ENCODE measurements around the gene ZNF19.
"Not testable (repeated sequence)": the region's sequence is repeated elsewhere in the genome, so short reads cannot be mapped to it uniquely, and the experiment has no call there.

ZNF19 gene

DNA sequence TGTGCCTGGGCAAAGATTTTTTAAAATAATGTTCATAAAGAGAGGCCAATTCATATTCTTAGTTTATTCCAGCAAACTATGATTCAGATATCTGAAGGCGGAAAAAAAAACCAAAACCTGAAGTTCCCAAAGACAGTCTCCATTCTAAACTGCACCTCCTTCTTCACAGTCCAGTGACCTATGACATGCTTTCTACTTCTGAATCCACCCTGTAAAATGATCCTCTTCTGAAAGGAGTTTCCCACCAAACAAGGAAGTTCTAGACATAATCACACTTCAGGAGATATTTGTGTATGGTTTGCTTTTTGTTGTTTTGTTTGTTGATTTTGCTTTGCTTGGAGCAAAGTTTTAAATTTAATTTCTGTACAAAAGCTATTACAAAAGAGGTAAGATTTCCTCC, 24.2 kb upstream of the ZNF19 start:
- Histone ChIP-seq H3K4me2 (ENCODE audit: low read length) (no peak overlapping the region), H3K4me3 (ENCODE audit: low read length) (no peak overlapping the region), H3K9ac (ENCODE audit: low read depth, low read length) (no peak overlapping the region), H3K9me3 (replicated peaks; ENCODE audit: low read length) (no peaks in the 10 kb centered on the region), H3K36me3 (ENCODE audit: insufficient read depth, low read length) (no peaks in the 10 kb centered on the region), H3K27me3 (ENCODE audit: control insufficient read depth, insufficient read depth, low read length) (peaks cover 4% of the 10 kb centered on the region), H3K4me1 (ENCODE audit: control insufficient read depth, insufficient read depth, low read length) (no peaks in the 10 kb centered on the region)

DNA sequence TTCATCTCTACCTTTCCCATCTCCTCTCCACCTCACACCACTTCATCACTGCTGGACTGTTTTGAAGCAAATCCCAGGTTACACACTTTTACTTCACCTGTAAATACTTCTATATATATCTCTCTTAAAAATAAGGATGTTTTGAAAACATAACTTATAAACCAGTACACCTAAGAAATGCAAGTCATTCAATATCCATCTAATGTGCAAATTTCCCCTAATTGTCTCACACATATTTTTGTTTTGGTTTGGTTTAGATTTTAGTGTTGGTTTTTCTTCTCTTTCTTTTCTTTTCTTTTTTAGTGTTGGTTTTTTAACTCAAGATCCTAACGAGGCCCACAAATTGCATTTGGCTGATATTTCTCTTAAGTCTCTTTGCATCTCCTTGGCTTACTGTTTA, 17.9 kb upstream of the ZNF19 start:
- H3K4me1 ChIP-seq (ENCODE audit: control insufficient read depth, insufficient read depth, low read length) = no peaks in the 10 kb centered on the region

DNA sequence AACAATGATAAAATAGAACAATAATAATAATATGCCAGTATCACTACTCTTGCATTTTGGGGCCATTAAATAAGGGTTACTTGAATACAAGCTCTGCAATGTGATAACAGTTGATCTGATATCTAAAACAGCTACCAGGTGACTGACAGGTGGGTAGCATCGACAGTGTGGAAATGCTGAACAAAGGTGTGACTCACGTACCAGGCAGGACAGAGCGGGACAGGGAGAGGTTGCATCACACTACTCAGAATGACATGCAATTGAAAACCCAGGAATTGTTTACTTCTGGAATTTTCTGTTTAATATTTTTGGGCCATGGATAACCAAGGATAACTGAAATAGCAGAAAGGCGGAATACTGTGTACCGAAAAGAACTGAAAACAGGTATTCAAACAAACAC, 15.8 kb upstream of the ZNF19 start:
- Histone ChIP-seq H3K4me3 (ENCODE audit: low read length) (no peak overlapping the region), H3K9me3 (replicated peaks; ENCODE audit: low read length) (no peaks in the 10 kb centered on the region), H3K36me3 (ENCODE audit: insufficient read depth, low read length) (no peaks in the 10 kb centered on the region), H3K9ac (ENCODE audit: low read depth, low read length) (no peak overlapping the region), H3K4me2 (ENCODE audit: low read length) (no peak overlapping the region), H3K27me3 (ENCODE audit: control insufficient read depth, insufficient read depth, low read length) (peaks cover 21% of the 10 kb centered on the region), H3K4me1 (ENCODE audit: control insufficient read depth, insufficient read depth, low read length) (no peaks in the 10 kb centered on the region)

More for the DNA sequence above, 17.9 kb upstream of the ZNF19 start:
- H3K4me3 ChIP-seq (ENCODE audit: low read length) = no peak overlapping the region
- H3K36me3 ChIP-seq (ENCODE audit: insufficient read depth, low read length) = no peaks in the 10 kb centered on the region
- no peak overlapping the region for H3K4me2 ChIP-seq (ENCODE audit: low read length)
- H3K27me3 ChIP-seq (ENCODE audit: control insufficient read depth, insufficient read depth, low read length) = peaks cover 19% of the 10 kb centered on the region
- no peak overlapping the region for H3K9ac ChIP-seq (ENCODE audit: low read depth, low read length)
- H3K9me3 ChIP-seq (replicated peaks; ENCODE audit: low read length) = no peaks in the 10 kb centered on the region

DNA sequence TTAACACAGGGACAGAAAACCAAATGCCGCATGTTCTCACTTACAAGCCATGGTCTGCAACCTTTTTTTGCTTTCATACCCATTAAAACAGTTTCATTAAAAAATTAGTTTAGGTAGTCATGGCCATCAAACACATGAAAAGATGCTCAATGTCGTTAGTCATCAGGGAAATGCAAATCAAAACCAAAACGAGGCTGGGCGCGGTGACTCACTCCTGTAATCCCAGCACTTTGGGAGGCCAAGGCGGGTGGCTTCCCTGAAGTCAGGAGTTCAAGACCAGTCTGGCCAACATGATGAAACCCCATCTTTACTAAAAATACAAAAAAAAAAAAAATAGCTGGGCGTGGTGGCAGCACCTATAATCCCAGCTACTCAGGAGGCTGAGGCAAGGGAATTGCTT, 14.9 kb upstream of the ZNF19 start:
- not testable (repeated sequence) for H3K4me3 ChIP-seq (ENCODE audit: low read length); H3K9me3 ChIP-seq (replicated peaks; ENCODE audit: low read length); H3K4me1 ChIP-seq (ENCODE audit: control insufficient read depth, insufficient read depth, low read length); H3K4me2 ChIP-seq (ENCODE audit: low read length); H3K36me3 ChIP-seq (ENCODE audit: insufficient read depth, low read length); H3K9ac ChIP-seq (ENCODE audit: low read depth, low read length)
- peaks cover 21% of the 10 kb centered on the region for H3K27me3 ChIP-seq (ENCODE audit: control insufficient read depth, insufficient read depth, low read length)

DNA sequence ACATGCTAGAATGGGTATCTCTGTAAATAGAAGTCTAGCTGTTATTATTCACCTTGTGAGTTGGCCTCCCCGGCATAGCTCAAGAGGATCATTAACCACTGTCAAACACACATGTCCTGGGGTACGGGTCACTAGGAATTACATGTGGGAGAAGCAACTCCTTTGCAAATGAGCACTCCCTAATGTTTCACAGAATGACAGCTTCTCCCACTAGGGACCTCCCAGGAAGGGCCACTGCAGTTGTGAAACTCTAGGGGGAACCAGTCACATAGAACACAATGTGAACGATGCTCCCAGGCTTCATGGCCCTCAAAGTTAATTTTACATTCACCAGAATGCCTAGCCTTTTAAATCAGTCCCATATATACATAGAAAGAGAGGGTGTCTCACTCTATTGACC, 12.4 kb upstream of the ZNF19 start:
- Histone ChIP-seq H3K4me3 (ENCODE audit: low read length) (no peak overlapping the region), H3K4me2 (ENCODE audit: low read length) (no peak overlapping the region), H3K27me3 (ENCODE audit: control insufficient read depth, insufficient read depth, low read length) (peaks cover 15% of the 10 kb centered on the region), H3K9ac (ENCODE audit: low read depth, low read length) (no peak overlapping the region), H3K9me3 (replicated peaks; ENCODE audit: low read length) (no peaks in the 10 kb centered on the region), H3K4me1 (ENCODE audit: control insufficient read depth, insufficient read depth, low read length) (no peaks in the 10 kb centered on the region), H3K36me3 (ENCODE audit: insufficient read depth, low read length) (no peaks in the 10 kb centered on the region)

DNA sequence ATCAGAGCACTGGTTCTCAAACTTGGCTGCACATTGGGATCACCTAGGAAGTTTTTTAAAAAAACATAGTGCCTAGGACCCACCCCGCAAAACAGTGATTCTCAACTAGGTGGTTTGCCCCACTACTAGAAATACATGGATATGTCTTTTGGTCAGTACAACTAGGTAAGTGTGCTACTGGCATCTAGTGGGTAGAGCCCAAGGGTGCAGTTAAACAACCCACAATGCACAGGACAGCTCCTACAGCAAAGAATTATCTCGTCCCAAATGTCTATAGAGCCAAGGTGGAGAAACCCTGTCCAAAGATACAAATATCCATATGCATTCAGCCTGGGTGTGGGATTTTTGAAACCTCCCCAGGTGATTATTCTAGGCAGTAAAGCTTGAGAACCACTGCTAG, 11.8 kb upstream of the ZNF19 start:
- Histone ChIP-seq H3K4me3 (ENCODE audit: low read length) (no peak overlapping the region), H3K9ac (ENCODE audit: low read depth, low read length) (no peak overlapping the region), H3K36me3 (ENCODE audit: insufficient read depth, low read length) (no peaks in the 10 kb centered on the region), H3K4me1 (ENCODE audit: control insufficient read depth, insufficient read depth, low read length) (no peaks in the 10 kb centered on the region), H3K4me2 (ENCODE audit: low read length) (no peak overlapping the region), H3K9me3 (replicated peaks; ENCODE audit: low read length) (no peaks in the 10 kb centered on the region), H3K27me3 (ENCODE audit: control insufficient read depth, insufficient read depth, low read length) (peaks cover 15% of the 10 kb centered on the region)

DNA sequence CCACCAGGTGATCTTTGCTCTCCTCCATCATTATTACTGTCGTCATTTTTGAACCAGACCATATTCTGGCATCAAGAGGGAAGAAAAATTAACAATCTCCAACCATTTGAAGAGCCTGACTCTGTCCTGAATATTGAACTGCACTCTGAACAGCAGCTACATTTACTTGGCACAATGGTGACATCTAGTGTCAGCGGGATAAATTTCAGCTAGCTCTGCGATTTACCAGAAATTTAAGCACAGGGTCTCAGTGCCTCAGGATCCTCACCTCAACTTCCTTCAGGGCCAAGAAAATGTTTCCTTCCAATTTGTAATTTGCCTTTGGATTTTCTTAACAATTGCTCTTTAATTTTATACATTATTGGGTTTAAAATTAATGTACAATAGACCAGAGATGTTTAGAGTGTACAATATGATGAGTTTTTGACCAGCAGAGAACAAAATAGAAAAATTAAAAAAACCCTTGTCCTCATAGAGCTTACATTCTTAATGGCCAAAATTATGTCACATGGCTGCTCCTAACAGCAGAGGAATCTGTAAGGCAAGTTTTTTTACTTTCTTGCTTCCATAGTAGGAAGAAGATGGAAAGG, 10.7 kb upstream of the ZNF19 start:
- no peaks in the 10 kb centered on the region for H3K9me3 ChIP-seq (replicated peaks; ENCODE audit: low read length)
- peaks cover 15% of the 10 kb centered on the region for H3K27me3 ChIP-seq (ENCODE audit: control insufficient read depth, insufficient read depth, low read length)
- H3K36me3 ChIP-seq (ENCODE audit: insufficient read depth, low read length) = no peaks in the 10 kb centered on the region
- no peak overlapping the region for H3K4me2 ChIP-seq (ENCODE audit: low read length)
- H3K9ac ChIP-seq (ENCODE audit: low read depth, low read length) = no peak overlapping the region
- no peak overlapping the region for H3K4me3 ChIP-seq (ENCODE audit: low read length)
- no peaks in the 10 kb centered on the region for H3K4me1 ChIP-seq (ENCODE audit: control insufficient read depth, insufficient read depth, low read length)

DNA sequence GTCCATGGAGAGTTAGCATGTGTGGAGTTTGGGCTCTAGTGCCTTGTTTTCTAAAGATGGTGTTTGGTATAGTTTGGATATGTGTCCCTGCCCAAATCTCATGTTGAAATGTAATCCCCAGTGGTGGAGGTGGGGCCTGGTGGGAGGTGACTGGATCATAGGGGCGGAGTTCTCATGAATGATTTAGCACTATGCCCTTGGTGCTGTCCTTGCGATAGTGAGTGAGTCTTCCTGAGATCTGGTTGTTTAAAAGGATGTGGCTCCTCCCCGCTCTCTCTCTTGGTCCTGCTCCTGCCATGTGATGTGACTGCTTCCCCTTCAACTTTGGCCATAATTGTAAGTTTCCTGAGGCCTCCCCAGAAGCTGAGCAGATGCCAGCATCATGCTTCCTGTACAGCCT, 8.9 kb upstream of the ZNF19 start:
- no peaks in the 10 kb centered on the region for H3K36me3 ChIP-seq (ENCODE audit: insufficient read depth, low read length)
- H3K4me3 ChIP-seq (ENCODE audit: low read length) = no peak overlapping the region
- no peaks in the 10 kb centered on the region for H3K4me1 ChIP-seq (ENCODE audit: control insufficient read depth, insufficient read depth, low read length)
- no peak overlapping the region for H3K9ac ChIP-seq (ENCODE audit: low read depth, low read length)
- no peak overlapping the region for H3K4me2 ChIP-seq (ENCODE audit: low read length)
- H3K9me3 ChIP-seq (replicated peaks; ENCODE audit: low read length) = no peaks in the 10 kb centered on the region
- peaks cover 13% of the 10 kb centered on the region for H3K27me3 ChIP-seq (ENCODE audit: control insufficient read depth, insufficient read depth, low read length)

DNA sequence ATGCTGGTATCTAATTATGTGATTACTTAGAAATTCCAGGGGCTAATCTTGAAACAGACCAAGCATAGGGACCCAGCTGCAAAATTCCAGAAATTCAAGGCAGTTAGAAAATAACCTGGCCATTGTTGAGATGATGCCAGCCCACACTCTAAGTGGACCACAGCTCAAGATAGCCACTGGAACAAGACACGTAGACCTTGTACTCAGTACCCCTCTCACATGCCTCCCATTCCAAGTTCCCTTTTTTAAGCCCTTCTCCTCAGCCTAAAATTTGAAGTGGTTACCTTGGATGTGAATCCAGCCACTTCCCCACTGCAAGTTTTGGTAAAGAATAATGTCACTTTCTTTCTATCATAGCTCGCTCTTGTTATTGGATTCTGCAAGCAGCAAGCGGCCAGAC, 4.1 kb upstream of the ZNF19 start:
- Histone ChIP-seq H3K27me3 (ENCODE audit: control insufficient read depth, insufficient read depth, low read length) (peaks cover 14% of the 10 kb centered on the region), H3K4me1 (ENCODE audit: control insufficient read depth, insufficient read depth, low read length) (no peaks in the 10 kb centered on the region), H3K9me3 (replicated peaks; ENCODE audit: low read length) (no peaks in the 10 kb centered on the region), H3K9ac (ENCODE audit: low read depth, low read length) (no peak overlapping the region), H3K36me3 (ENCODE audit: insufficient read depth, low read length) (no peaks in the 10 kb centered on the region), H3K4me3 (ENCODE audit: low read length) (no peak overlapping the region), H3K4me2 (ENCODE audit: low read length) (no peak overlapping the region)

DNA sequence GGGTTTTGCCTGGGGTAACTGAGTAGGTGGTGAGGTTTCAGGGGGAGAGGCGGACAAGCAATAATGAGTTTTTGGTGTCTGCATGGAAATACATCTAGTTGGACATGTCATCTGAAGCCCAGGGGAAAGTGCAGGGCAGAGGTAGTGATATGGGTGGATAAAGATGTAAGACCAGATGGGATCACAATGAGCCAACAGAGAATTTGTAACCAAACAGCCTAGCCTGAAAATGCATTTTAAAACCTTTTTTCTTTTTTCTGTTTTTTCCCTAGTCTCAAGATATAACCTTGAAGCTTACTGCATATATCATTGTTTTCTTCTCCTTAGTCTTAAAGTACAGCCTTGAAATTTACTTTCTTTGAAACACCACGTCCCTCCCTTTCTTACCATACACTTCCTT, 3.7 kb upstream of the ZNF19 start:
- H3K27me3 ChIP-seq (ENCODE audit: control insufficient read depth, insufficient read depth, low read length) = peaks cover 14% of the 10 kb centered on the region
- H3K9me3 ChIP-seq (replicated peaks; ENCODE audit: low read length) = no peaks in the 10 kb centered on the region

DNA sequence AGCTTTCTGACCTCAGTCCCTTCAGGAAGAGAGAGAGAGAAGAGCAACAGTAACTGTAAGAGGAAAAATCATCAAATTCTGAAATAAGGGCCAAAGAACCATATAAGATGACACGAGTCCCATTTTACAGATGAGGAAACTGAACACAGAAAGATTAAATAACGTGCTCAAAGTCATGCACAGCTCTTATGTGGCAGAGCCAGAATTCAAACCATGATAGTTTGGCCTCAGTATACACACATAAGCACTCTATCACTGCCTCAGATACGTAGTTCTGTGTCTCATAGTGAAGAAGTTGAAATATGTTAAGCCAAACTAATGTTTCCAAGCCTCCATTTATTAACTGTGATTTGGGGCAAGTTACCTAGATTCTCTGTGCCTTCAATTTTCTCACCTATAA, 1.9 kb upstream of the ZNF19 start:
- Histone ChIP-seq H3K4me3 (ENCODE audit: low read length) (no peak overlapping the region), H3K9ac (ENCODE audit: low read depth, low read length) (no peak overlapping the region), H3K36me3 (ENCODE audit: insufficient read depth, low read length) (no peaks in the 10 kb centered on the region), H3K4me2 (ENCODE audit: low read length) (no peak overlapping the region), H3K27me3 (ENCODE audit: control insufficient read depth, insufficient read depth, low read length) (peaks cover 14% of the 10 kb centered on the region), H3K4me1 (ENCODE audit: control insufficient read depth, insufficient read depth, low read length) (no peaks in the 10 kb centered on the region), H3K9me3 (replicated peaks; ENCODE audit: low read length) (no peaks in the 10 kb centered on the region)

More for the DNA sequence above, 3.7 kb upstream of the ZNF19 start:
- Histone ChIP-seq H3K36me3 (ENCODE audit: insufficient read depth, low read length) (no peaks in the 10 kb centered on the region), H3K9ac (ENCODE audit: low read depth, low read length) (no peak overlapping the region), H3K4me3 (ENCODE audit: low read length) (no peak overlapping the region), H3K4me1 (ENCODE audit: control insufficient read depth, insufficient read depth, low read length) (no peaks in the 10 kb centered on the region), H3K4me2 (ENCODE audit: low read length) (no peak overlapping the region)

DNA sequence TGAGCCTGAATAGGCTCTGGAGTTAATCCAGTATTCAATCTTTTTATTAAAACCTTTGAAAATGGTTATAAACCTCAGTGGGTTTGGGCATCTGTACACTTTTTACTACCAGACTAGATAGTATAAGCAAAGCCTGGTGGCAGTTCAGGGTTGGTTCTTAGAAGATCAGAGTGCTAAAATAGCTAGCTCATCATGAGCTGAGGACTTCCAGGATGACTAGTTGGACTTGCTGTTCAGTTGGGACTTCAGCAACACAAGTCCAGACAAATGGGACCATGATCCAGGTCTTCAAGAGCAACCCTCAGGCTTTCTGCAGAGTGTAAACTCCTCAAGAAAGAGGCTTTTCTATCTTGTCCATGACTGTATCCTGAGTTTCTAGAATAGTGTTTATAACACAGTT, 1.2 kb upstream of the ZNF19 start:
- H3K9me3 ChIP-seq (replicated peaks; ENCODE audit: low read length) = no peaks in the 10 kb centered on the region
- H3K36me3 ChIP-seq (ENCODE audit: insufficient read depth, low read length) = no peaks in the 10 kb centered on the region
- H3K27me3 ChIP-seq (ENCODE audit: control insufficient read depth, insufficient read depth, low read length) = peaks cover 14% of the 10 kb centered on the region
- no peak overlapping the region for H3K4me3 ChIP-seq (ENCODE audit: low read length)
- H3K9ac ChIP-seq (ENCODE audit: low read depth, low read length) = no peak overlapping the region
- H3K4me1 ChIP-seq (ENCODE audit: control insufficient read depth, insufficient read depth, low read length) = no peaks in the 10 kb centered on the region
- no peak overlapping the region for H3K4me2 ChIP-seq (ENCODE audit: low read length)

All from skeletal muscle satellite cell (primary cell).